Pancreas (tissue), 10 donors: ENCODE results near the gene MED31. TPM values are rescaled to one million over a fixed set of nuclear protein-coding genes. Genes with fewer than 3 reads are reported as not detected.

Experiments
- ATAC-seq, 4 donors: fragments of 200-7000 bp; cut with Tn5 transposase; one replicate each; pipeline versions ENCODE4 v1.8.0 to v1.9.1; 2020; ENCODE audit warnings: mild to moderate bottlenecking in 4 of 4, moderate library complexity in 4 of 4
- DNase-seq, 6 donors: peaks; one replicate each; pipeline ENCODE4 v3.0.0-alpha.2; 2020
- FAIRE-seq: peaks from 2 replicates; lab custom pipeline; 2012; peaks lifted over from hg19 to GRCh38; lab: Jason Lieb, UNC
- H3K27ac ChIP-seq, 4 donors: fragments of 200-600 bp; sonication (generic); 1 replicate in 3 of 4; 2 replicates in 1 of 4; pipeline versions ENCODE4 v1.5.0 to v1.8.0; 2020
- H3K27me3 ChIP-seq, 4 donors: fragments of 200-600 bp; one replicate each; pipeline ENCODE4 v1.8.0; 2021
- H3K36me3 ChIP-seq, 3 donors: fragments of 200-600 bp; sonication (generic) in 1 of 3; one replicate each; pipeline versions ENCODE4 v1.5.0 to v1.8.0; 2020 to 2021
- H3K4me1 ChIP-seq, 3 donors: fragments of 200-600 bp; one replicate each; pipeline ENCODE4 v1.8.0; 2021
- H3K4me3 ChIP-seq, 4 donors: fragments of 200-600 bp; sonication (generic) in 2 of 4; one replicate each; pipeline versions ENCODE4 v1.5.0 to v1.8.0; 2020 to 2021
- H3K9me3 ChIP-seq, 4 donors: fragments of 200-600 bp; one replicate each; pipeline ENCODE4 v1.8.0; 2021
- WGBS, 2 donors: extraction: QIAGEN DNeasy Blood & Tissue Kit; methylation state at CpG; one replicate each; pipeline ENCODE4 v1.1.7; 2013; 5-methylcytosine and 5-hydroxymethylcytosine counted together
- intact Hi-C, 3 donors: fragments of 100-400 bp; cut with DNase I; formaldehyde crosslinking; loops; one replicate each; pipeline versions ENCODE4 v1.11.1 to v1.14.2; 2022
- polyA plus RNA-seq, 2 donors: library from polyadenylated mRNA; stranded (reverse); fragments of 200-250 nt; gene quantifications; one replicate each; pipeline ENCODE4 v1.2.3, GENCODE V29; 2013
- total RNA-seq, 6 donors: library from RNA; stranded (reverse); fragmentation: NEBNext Ultra II Directional in 4 of 6; extraction: Animal tissue kit (Norgen Biotek cat#: 25700) in 4 of 6; gene quantifications; one replicate each; pipeline versions ENCODE4 v1.2.1 to v1.2.4, GENCODE V29; 2021 to 2023
- TF ChIP-seq, protein P1 (sequence below), 4 donors: fragments of 200-600 bp; sonication (generic) in 3 of 4; IDR thresholded peaks; one replicate each; pipeline versions ENCODE4 v1.5.0 to v1.8.0; 2021; ENCODE audit warnings: antibody characterized with exemption in 4 of 4
- donor health status: healthy with polysubstance abuse.
- donor health status: DM: no; HTN: no; CAD: no; lungs with moderate emphysema.
- donor health status: DM: no; HTN: no; CAD: no.
- donor health status: control.
- donor health status: control.
- donor health status: Bipolar disorder and iron deficiency.
- donor health status: DM: yes; HTN: yes; CAD: no.
- donor health status: DM: no; HTN: no; CAD: no.
- donor health status: DM: no; HTN: no; CAD: no.
- donor health status: DM: yes; HTN: yes; CAD: no.

MED31 gene
- total and polyA plus RNA-seq, 8 donors, result 2.2 to 14.5 (median 6.4) TPM

DNA sequence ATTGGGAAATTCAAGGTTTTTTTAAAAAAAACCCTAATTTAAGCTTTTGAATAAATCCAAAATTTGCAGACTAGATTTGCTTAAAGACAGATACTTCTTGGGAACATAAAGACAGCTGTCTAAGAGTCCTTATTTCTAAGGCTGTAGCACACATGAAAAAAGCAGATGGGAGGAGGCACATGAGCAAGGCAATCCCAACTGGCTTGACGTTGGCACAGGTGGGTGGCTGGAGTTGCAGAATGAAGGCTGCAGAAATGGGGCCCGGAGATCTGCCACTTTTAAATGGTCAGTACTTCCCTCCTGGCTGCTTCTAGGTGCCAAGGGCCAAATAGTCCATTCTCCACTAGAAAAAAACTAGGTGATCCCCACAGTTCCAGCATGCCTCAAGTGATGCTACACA is 15.3 kb downstream of the MED31 start:
- no peaks in the 10 kb centered on the region for H3K9me3 ChIP-seq
- H3K27me3 ChIP-seq, result no peaks in the 10 kb centered on the region
- H3K4me1 ChIP-seq, result peaks cover 0 to 12% (median 8%) of the 10 kb centered on the region in 3 donors
- no peak overlapping the region for H3K4me3 ChIP-seq
- no peak for ATAC-seq
- FAIRE-seq, result no peak
- H3K36me3 ChIP-seq, result peaks cover 0 to 23% (median 2%) of the 10 kb centered on the region in 3 donors
- intact Hi-C loops, result no loop called here
- no peak overlapping the region for H3K27ac ChIP-seq
- DNase-seq, result no peak
- TF ChIP-seq, protein P1, sequence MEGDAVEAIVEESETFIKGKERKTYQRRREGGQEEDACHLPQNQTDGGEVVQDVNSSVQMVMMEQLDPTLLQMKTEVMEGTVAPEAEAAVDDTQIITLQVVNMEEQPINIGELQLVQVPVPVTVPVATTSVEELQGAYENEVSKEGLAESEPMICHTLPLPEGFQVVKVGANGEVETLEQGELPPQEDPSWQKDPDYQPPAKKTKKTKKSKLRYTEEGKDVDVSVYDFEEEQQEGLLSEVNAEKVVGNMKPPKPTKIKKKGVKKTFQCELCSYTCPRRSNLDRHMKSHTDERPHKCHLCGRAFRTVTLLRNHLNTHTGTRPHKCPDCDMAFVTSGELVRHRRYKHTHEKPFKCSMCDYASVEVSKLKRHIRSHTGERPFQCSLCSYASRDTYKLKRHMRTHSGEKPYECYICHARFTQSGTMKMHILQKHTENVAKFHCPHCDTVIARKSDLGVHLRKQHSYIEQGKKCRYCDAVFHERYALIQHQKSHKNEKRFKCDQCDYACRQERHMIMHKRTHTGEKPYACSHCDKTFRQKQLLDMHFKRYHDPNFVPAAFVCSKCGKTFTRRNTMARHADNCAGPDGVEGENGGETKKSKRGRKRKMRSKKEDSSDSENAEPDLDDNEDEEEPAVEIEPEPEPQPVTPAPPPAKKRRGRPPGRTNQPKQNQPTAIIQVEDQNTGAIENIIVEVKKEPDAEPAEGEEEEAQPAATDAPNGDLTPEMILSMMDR (IDR thresholded peaks at IDR 0.05), result no peak
- WGBS, 2 donors, result 63 to 77% methylated on average over 2 of the region's 2 CpGs

DNA sequence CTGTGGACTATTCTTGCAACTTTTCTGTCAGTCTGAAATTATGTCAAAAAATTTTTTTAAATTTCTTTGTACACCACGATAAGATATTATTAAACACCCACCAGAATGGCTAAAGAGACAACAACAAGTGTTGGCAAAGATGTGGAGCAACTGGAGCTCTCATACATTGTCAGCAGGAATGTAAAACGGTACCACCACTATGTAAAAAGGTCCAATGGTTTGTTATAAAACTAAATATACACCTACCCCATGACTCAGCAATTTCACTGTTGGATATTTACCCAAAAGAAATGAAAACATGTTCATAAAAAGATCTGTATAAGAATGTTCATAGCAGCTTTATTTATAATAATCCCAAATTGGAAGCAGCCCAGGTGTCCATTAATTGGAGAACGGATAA is 18.1 kb downstream of the MED31 start:
- intact Hi-C loops, result no loop called here
- FAIRE-seq (no peak), DNase-seq (no peak), ATAC-seq (no peak)
- peaks cover 0 to 23% (median 2%) of the 10 kb centered on the region in 3 donors for H3K36me3 ChIP-seq
- TF ChIP-seq, protein P1 (IDR thresholded peaks at IDR 0.05), result no peak
- no peaks in the 10 kb centered on the region for H3K9me3 ChIP-seq
- no peak overlapping the region for H3K27ac ChIP-seq
- 96 to 97% methylated on average over 3 of the region's 3 CpGs for WGBS, 2 donors
- no peak overlapping the region for H3K4me3 ChIP-seq
- H3K4me1 ChIP-seq, result no peaks in the 10 kb centered on the region
- H3K27me3 ChIP-seq, result no peaks in the 10 kb centered on the region

DNA sequence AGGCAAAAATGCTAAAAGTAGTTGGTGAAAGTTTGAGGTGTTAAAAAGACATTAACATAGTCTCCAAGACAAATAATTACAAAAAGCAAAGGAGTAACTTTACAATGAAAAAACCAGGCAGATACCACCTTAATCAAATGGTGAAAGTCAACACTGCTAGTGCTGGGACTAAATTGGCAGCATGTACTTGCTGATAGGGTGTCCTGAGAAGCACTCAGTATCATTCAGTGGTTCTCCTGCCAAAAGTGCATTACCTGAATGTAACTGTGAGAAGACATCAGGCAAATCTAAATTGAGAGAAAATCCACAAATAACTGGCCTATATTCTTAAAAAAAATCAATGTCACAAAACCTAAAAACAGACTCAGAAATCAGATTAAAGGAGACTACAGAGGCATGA is 18.9 kb downstream of the MED31 start:
- Histone ChIP-seq H3K4me3 (no peak overlapping the region), H3K9me3 (no peaks in the 10 kb centered on the region), H3K4me1 (no peaks in the 10 kb centered on the region), H3K36me3 (peaks cover 0 to 23% (median 2%) of the 10 kb centered on the region in 3 donors), H3K27me3 (no peaks in the 10 kb centered on the region), H3K27ac (no peak overlapping the region)
- DNase-seq (no peak), FAIRE-seq (no peak), ATAC-seq (no peak)
- intact Hi-C loops, result no loop called here
- TF ChIP-seq, protein P1 (IDR thresholded peaks at IDR 0.05), result no peak

DNA sequence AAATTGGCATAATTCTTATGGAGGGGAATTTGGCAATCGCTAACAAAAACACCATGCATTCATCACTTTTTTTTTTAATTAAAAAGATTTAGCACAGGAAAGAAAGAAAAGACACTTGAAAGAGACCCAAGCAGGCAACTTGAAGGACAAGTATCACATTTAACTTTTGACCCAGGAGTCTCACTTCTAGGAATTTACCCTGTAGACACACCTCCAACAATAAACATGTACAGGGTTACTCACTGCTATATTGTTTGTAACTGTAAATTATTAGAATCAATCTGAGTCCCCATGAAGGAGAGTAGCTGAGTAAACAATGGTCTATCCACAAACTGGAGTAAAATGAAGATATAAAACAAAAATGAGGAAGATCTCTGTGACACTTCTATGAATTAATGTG is 21.0 kb downstream of the MED31 start:
- H3K4me3 ChIP-seq, result no peak overlapping the region
- H3K9me3 ChIP-seq, result no peaks in the 10 kb centered on the region
- H3K27ac ChIP-seq, result no peak overlapping the region
- H3K36me3 ChIP-seq, result peaks cover 0 to 28% (median 2%) of the 10 kb centered on the region in 3 donors
- DNase-seq (no peak), FAIRE-seq (no peak), ATAC-seq (no peak)
- H3K27me3 ChIP-seq, result no peaks in the 10 kb centered on the region
- WGBS, 2 donors, result 97 to 100% methylated on average over 1 of the region's 1 CpG
- no peaks in the 10 kb centered on the region for H3K4me1 ChIP-seq
- intact Hi-C loops, result no loop called here
- TF ChIP-seq, protein P1 (IDR thresholded peaks at IDR 0.05), result no peak

DNA sequence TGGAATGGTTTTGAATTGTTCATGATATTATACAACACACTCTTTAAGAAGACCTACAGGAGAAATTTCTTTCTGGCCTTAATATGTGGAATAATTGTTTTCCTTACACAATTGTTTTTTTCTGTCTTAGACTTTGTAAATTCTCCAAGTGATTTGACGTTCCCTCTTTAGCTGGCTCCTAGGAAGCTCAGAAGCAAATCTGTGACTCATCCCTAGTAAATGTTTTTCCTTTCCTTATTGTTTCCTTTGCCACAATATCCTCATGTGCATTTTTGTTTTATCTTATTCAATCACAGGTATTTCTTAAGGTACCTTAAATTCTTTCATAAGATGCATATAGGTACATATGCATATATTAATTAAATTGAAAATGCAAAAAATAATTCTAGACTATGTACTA is 24.4 kb downstream of the MED31 start:
- Histone ChIP-seq H3K9me3 (no peaks in the 10 kb centered on the region), H3K4me3 (no peak overlapping the region), H3K4me1 (no peaks in the 10 kb centered on the region), H3K36me3 (peaks cover 0 to 18% (median 2%) of the 10 kb centered on the region in 3 donors), H3K27ac (no peak overlapping the region), H3K27me3 (no peaks in the 10 kb centered on the region)
- 82 to 93% methylated on average over 1 of the region's 1 CpG for WGBS, 2 donors
- TF ChIP-seq, protein P1 (IDR thresholded peaks at IDR 0.05), result no peak
- intact Hi-C loops, result no loop called here
- FAIRE-seq (no peak), DNase-seq (no peak), ATAC-seq (no peak)
